Panc1 (cell line): ENCODE measurements around the gene PCDHA2. TPM values are rescaled to one million over a fixed set of nuclear protein-coding genes. Genes with fewer than 3 reads are reported as not detected.
A peak's percentile ranks its signal among the peaks of the same experiment; 100 is the strongest.

Experiments
- ATAC-seq: fragments of 200-7000 bp; cut with Tn5 transposase; 2 replicates; pipeline ENCODE4 v1.9.1; 2020; ENCODE audit warnings: mild to moderate bottlenecking, moderate library complexity
- Bru-seq: library from RNA; stranded (reverse); fragments of 400-500 nt; gene quantifications from one replicate; lab custom pipeline; 2021; lab: Mats Ljungman, UMichigan
- BruChase-seq, 2 experiments: library from RNA; stranded (reverse); fragments of 400-500 nt; gene quantifications; one replicate each; lab custom pipeline; 2021; lab: Mats Ljungman, UMichigan
- BruUV-seq: library from RNA; stranded (reverse); fragments of 400-500 nt; replicated peaks from 2 replicates; lab custom pipeline; 2021; lab: Mats Ljungman, UMichigan
- CTCF ChIA-PET: fragments of 300-600 bp; sonication (Branson Sonifier 250); formaldehyde crosslinking; loops from one replicate; lab custom pipeline; 2022; ENCODE audit warnings: antibody characterized with exemption; lab: Charles Lee
- POLR2A ChIA-PET: fragments of 300-600 bp; sonication (Branson Sonifier 250); formaldehyde crosslinking; loops from one replicate; lab custom pipeline; 2022; ENCODE audit warnings: antibody characterized with exemption; lab: Charles Lee
- DNase-seq: peaks from one replicate; pipeline ENCODE4 v3.0.0-alpha.2; 2010; ENCODE audit warnings: low read depth, low spot score
- H3K27ac ChIP-seq: 2 replicates; pipeline ENCODE4 v1.5.1; 2011; ENCODE audit warnings: mild to moderate bottlenecking, low read length, inconsistent platforms
- H3K27me3 ChIP-seq: fragments of 200-500 bp; sonication (Bioruptor generic); 2 replicates; pipeline ENCODE4 v1.6.0; 2014; ENCODE audit warnings: low read length, inconsistent platforms; ENCODE audit not compliant: control insufficient read depth, insufficient read depth
- H3K36me3 ChIP-seq: fragments of 200-500 bp; sonication (Bioruptor generic); 2 replicates; pipeline ENCODE4 v1.5.1; 2014; ENCODE audit warnings: inconsistent platforms, mild to moderate bottlenecking, low read length, moderate library complexity; ENCODE audit not compliant: control insufficient read depth, insufficient read depth
- H3K4me1 ChIP-seq: 2 replicates; pipeline ENCODE4 v1.5.1; 2011; ENCODE audit warnings: inconsistent platforms, mild to moderate bottlenecking, low read length, moderate library complexity; ENCODE audit not compliant: control insufficient read depth, insufficient read depth
- H3K4me3 ChIP-seq, 2 experiments: 2 replicates each; pipeline ENCODE4 v1.5.1; 2011 to 2012; ENCODE audit warnings: low read depth in 2 of 2, low read length in 2 of 2, mild to moderate bottlenecking in 2 of 2, inconsistent platforms in 1 of 2, moderate library complexity in 1 of 2
- H3K9me3 ChIP-seq: fragments of 200-500 bp; sonication (Bioruptor generic); 2 replicates; pipeline ENCODE4 v1.5.1; 2014; ENCODE audit warnings: low read depth, mild to moderate bottlenecking, inconsistent platforms, low read length, moderate library complexity; ENCODE audit not compliant: control insufficient read depth, insufficient read depth
- CTCF ChIP-seq: fragments of 450-650 bp; IDR thresholded peaks from 2 replicates; pipeline ENCODE4 v1.5.1; 2017; ENCODE audit warnings: mild to moderate bottlenecking
- POLR2AphosphoS5 ChIP-seq: IDR thresholded peaks from 2 replicates; pipeline ENCODE4 v1.6.1; 2012; ENCODE audit warnings: mild to moderate bottlenecking, low read depth, low read length, moderate library complexity
- REST ChIP-seq, 2 experiments: IDR thresholded peaks; 2 replicates each; pipeline ENCODE4 v1.6.1; 2011 to 2012; ENCODE audit warnings: low read depth in 2 of 2, control low read depth in 1 of 2, low read length in 1 of 2, mild to moderate bottlenecking in 1 of 2, moderate library complexity in 1 of 2; ENCODE audit not compliant: insufficient read depth in 1 of 2
- SIN3A ChIP-seq: IDR thresholded peaks from 2 replicates; pipeline ENCODE4 v1.6.1; 2012; ENCODE audit warnings: low read depth, mild to moderate bottlenecking, low read length, moderate library complexity, borderline replicate concordance; ENCODE audit not compliant: insufficient read depth
- TCF7L2 ChIP-seq: IDR thresholded peaks from 2 replicates; pipeline ENCODE4 v1.6.1; 2011; ENCODE audit warnings: mild to moderate bottlenecking, low read depth, low read length, inconsistent platforms
- in situ Hi-C: cut with HindIII; loops from 2 replicates; pipeline ENCODE4 v1.10.0; 2016; ENCODE audit warnings: low sequenced_read_pairs, low pct_unique_long_range_greater_than_20kb
- intact Hi-C: fragments of 100-400 bp; cut with micrococcal nuclease; formaldehyde crosslinking; loops from one replicate; pipeline ENCODE4 v1.10.0; 2022; ENCODE audit not compliant: unreplicated experiment
- long read RNA-seq: library from polyadenylated mRNA; unstranded; transcript quantifications from one replicate; pipeline ENCODE4 v2.0.0, GENCODE V29; 2021; ENCODE audit not compliant: unreplicated experiment
- polyA plus RNA-seq: library from polyadenylated mRNA; unstranded; fragments of >200 nt; gene quantifications from one replicate; pipeline ENCODE4 v1.2.1, GENCODE V29; 2012; ENCODE audit warnings: missing spikeins; ENCODE audit not compliant: insufficient read length
- total RNA-seq: library from RNA; stranded (reverse); gene quantifications from one replicate; pipeline ENCODE4 v1.2.1, GENCODE V29; 2021; ENCODE audit not compliant: unreplicated experiment

Gene PCDHA2
- not detected for total RNA-seq
- 0.56 TPM for polyA plus RNA-seq
- Bru-seq, nascent RNA: not detected
- BruChase-seq, experiment 1, labeled RNA remaining after a 2-hour chase: percentile 2 among the genes with signal in this experiment
- percentile 17 among the genes with signal in this experiment for BruChase-seq, experiment 2, labeled RNA remaining after a 6-hour chase
- long read RNA-seq: 0 reads

- CTCF ChIA-PET: no interaction called here
- intact Hi-C loops: no loop called here
- BruUV-seq: no TSS peak
Observed at GRCh38 chr5:140794595-140795258, at the start of gene PCDHA2. Gene PCDHA2, plus strand, starts transcription at chr5:140794852.

GRCh38 chr5:140753561-140753960 is 41.1 kb upstream of the PCDHA2 start:
- H3K9me3 ChIP-seq: peaks cover 25% of the 10 kb centered on the region; the same call in 1 of the 2 replicates
- H3K27me3 ChIP-seq: no peaks in the 10 kb centered on the region
- H3K27ac ChIP-seq: no peak overlapping the region
- DNase-seq (no peak), ATAC-seq (no peak)
- no TSS peak for BruUV-seq
- no peaks in the 10 kb centered on the region for H3K36me3 ChIP-seq
- in situ Hi-C loops (no loop called here), intact Hi-C loops (no loop called here)
- no peaks in the 10 kb centered on the region for H3K4me1 ChIP-seq
- no peak overlapping the region for H3K4me3 ChIP-seq
- ChIA-PET CTCF (no interaction called here), POLR2A (no interaction called here)
- TF ChIP-seq REST (IDR thresholded peaks at IDR 0.05; ENCODE audit: insufficient read depth in 1 of 2, low read depth in 2 of 2, low read length in 1 of 2): no peak
- no peak for TF ChIP-seq CTCF
- no peak for TF ChIP-seq POLR2AphosphoS5
- TF ChIP-seq SIN3A: no peak

More at GRCh38 chr5:140794595-140795258, at the start of gene PCDHA2:
- TF ChIP-seq REST (IDR thresholded peaks at IDR 0.05; ENCODE audit: insufficient read depth in 1 of 2, low read depth in 2 of 2, low read length in 1 of 2) (no peak), POLR2AphosphoS5 (no peak), TCF7L2 (no peak), CTCF (no peak), SIN3A (no peak)
- H3K36me3 ChIP-seq: no peaks in the 10 kb centered on the region
- POLR2A ChIA-PET: no interaction called here
- DNase-seq: no peak
- no peaks in the 10 kb centered on the region for H3K4me1 ChIP-seq
- H3K27ac ChIP-seq: no peak within 1 kb of the TSS
- H3K27me3 ChIP-seq: no peaks in the 10 kb centered on the region
- in situ Hi-C loops: no loop called here
- no peak within 1 kb of the TSS for H3K4me3 ChIP-seq
- peaks cover 45% of the 10 kb centered on the region for H3K9me3 ChIP-seq
- ATAC-seq: no peak
